GM12878 (cell line): ENCODE results near the gene ZMIZ1. TPM values are rescaled to one million over a fixed set of nuclear protein-coding genes. Genes with fewer than 3 reads are reported as not detected.

Experiments
- CHD1 ChIP-seq: IDR thresholded peaks from 2 replicates; pipeline ENCODE4 v1.6.1; 2012; ENCODE audit warnings: low read depth, low read length, improper control_type of control experiment
- DPF2 ChIP-seq: fragments of 450-650 bp; IDR thresholded peaks from 2 replicates; pipeline ENCODE4 v1.6.1; 2017; ENCODE audit warnings: mild to moderate bottlenecking
- EZH2 ChIP-seq: IDR thresholded peaks from 2 replicates; pipeline ENCODE4 v1.6.1; 2012; ENCODE audit warnings: low read depth, mild to moderate bottlenecking, control low read depth, inconsistent platforms, low read length, borderline replicate concordance; ENCODE audit not compliant: control insufficient read depth
- IKZF2 ChIP-seq, 2 experiments: fragments of 450-650 bp; IDR thresholded peaks; 2 replicates each; pipeline ENCODE4 v1.6.1; 2017; ENCODE audit warnings: mild to moderate bottlenecking in 2 of 2, moderate library complexity in 2 of 2
- JUNB ChIP-seq: IDR thresholded peaks from 2 replicates; pipeline ENCODE4 v1.6.1; 2016; ENCODE audit warnings: antibody characterized with exemption, mild to moderate bottlenecking
- NFXL1 ChIP-seq: fragments of 450-650 bp; IDR thresholded peaks from 2 replicates; pipeline ENCODE4 v1.6.1; 2017; ENCODE audit warnings: antibody characterized with exemption, mild to moderate bottlenecking, borderline replicate concordance
- PAX5 ChIP-seq: IDR thresholded peaks from 2 replicates; pipeline ENCODE4 v1.6.1; 2011; ENCODE audit warnings: low read depth, low read length, borderline replicate concordance
- PAX8 ChIP-seq: fragments of 450-650 bp; IDR thresholded peaks from 2 replicates; pipeline ENCODE4 v1.6.1; 2017; ENCODE audit warnings: mild to moderate bottlenecking, moderate library complexity
- PML ChIP-seq: IDR thresholded peaks from 2 replicates; pipeline ENCODE4 v1.6.1; 2012; ENCODE audit warnings: low read length, inconsistent platforms
- SIX5 ChIP-seq: IDR thresholded peaks from 2 replicates; pipeline ENCODE4 v1.6.1; 2011; ENCODE audit warnings: mild to moderate bottlenecking, low read depth, low read length, moderate library complexity; ENCODE audit not compliant: severe bottlenecking
- SREBF2 ChIP-seq: IDR thresholded peaks from 2 replicates; pipeline ENCODE4 v1.6.1; 2012; ENCODE audit warnings: mild to moderate bottlenecking, low read length
- polyA plus RNA-seq, 11 experiments: library from polyadenylated mRNA; depleted of rRNA in 4 of 11; unstranded in 6 of 11; stranded (reverse) in 5 of 11; fragments of >200 nt; fragmentation: Nextera tagmentation in 4 of 11; fragmentation: Illumina TruSeq in 1 of 11; extraction: Ambion mirVana in 4 of 11; extraction: Trizol in 1 of 11; gene quantifications; 1 replicate in 1 of 11; 2 replicates in 10 of 11; pipeline versions ENCODE4 v1.2.1 to v1.2.3, GENCODE V29; 2011 to 2016; ENCODE audit warnings: inconsistent platforms in 2 of 11, missing spikeins in 2 of 11, low read depth in 1 of 11
- total RNA-seq, 4 experiments: library from RNA; depleted of rRNA in 3 of 4; stranded (reverse); fragments of >200 nt in 3 of 4; fragmentation: Illumina TruSeq in 1 of 4; extraction: Trizol in 1 of 4; gene quantifications; 2 replicates each; pipeline versions ENCODE4 v1.2.1 to v1.2.3, GENCODE V29; 2013 to 2021
- TF ChIP-seq, protein P1 (sequence below): fragments of 450-650 bp; formaldehyde crosslinking; IDR thresholded peaks from 2 replicates; pipeline ENCODE4 v1.5.0; 2022; ENCODE audit warnings: mild to moderate bottlenecking, missing genetic modification characterization
- TF ChIP-seq, protein P2 (sequence below): IDR thresholded peaks from 2 replicates; pipeline ENCODE4 v1.6.1; 2011; ENCODE audit warnings: borderline replicate concordance, low read depth, mild to moderate bottlenecking, moderate library complexity, low read length; ENCODE audit not compliant: insufficient read depth, poor library complexity, severe bottlenecking
- TF ChIP-seq, protein P3 (sequence below): IDR thresholded peaks from 2 replicates; pipeline ENCODE4 v1.6.1; 2011; ENCODE audit warnings: low read depth, mild to moderate bottlenecking, low read length, moderate library complexity, borderline replicate concordance; ENCODE audit errors: extremely low read depth
- TF ChIP-seq, protein P4 (sequence below): fragments of 450-650 bp; conservative IDR thresholded peaks from 2 replicates; pipeline ENCODE4 v1.6.1; 2017; ENCODE audit warnings: mild to moderate bottlenecking, moderate library complexity
- TF ChIP-seq, protein P5 (sequence below): fragments of 450-650 bp; IDR thresholded peaks from 2 replicates; pipeline ENCODE4 v1.6.1; 2017; ENCODE audit warnings: low read depth, mild to moderate bottlenecking, moderate library complexity
- TF ChIP-seq, protein P6 (sequence below): IDR thresholded peaks from 2 replicates; pipeline ENCODE4 v1.6.1; 2011; ENCODE audit warnings: mild to moderate bottlenecking, low read depth, low read length, moderate library complexity; ENCODE audit not compliant: insufficient replicate concordance
- TF ChIP-seq, protein P7 (sequence below): IDR thresholded peaks from 2 replicates; pipeline ENCODE4 v1.6.1; 2012; ENCODE audit warnings: low read depth, low read length, improper control_type of control experiment

The ZMIZ1 gene
- total and polyA plus RNA-seq, 10 of the 15 experiments (the other 5 are each of a cell fraction or from before 2014, with no cell fraction given) = 3.1 to 82.3 (median 14.9) TPM

DNA sequence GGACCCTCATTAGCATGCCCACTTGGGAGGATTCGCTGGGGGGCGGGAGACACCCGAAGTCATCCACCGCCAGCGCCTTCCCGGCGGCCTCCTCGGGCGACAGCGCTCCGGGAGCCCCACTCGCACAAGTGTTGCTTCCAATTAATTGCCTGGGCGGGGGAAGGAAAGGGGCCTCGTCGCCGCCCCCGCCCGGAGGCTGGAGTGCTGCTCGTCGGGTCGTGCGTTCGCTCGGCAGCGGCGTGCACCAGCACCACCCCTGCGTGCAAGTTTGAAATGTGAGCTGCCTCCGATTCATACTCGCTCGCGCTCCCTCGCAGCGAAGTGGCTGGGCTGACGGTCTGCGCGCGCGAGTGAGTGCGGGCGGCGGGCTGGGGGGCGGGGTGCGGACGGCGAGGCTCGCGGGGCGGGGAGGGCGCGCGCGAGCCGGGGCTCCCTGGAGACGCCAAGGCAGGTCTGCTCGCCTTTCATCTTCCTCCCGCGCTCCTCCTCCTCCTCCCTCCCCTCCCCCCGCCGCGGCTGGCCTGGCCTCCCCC is 173.9 kb downstream of the ZMIZ1 start (continued):
- TF ChIP-seq, protein P1, sequence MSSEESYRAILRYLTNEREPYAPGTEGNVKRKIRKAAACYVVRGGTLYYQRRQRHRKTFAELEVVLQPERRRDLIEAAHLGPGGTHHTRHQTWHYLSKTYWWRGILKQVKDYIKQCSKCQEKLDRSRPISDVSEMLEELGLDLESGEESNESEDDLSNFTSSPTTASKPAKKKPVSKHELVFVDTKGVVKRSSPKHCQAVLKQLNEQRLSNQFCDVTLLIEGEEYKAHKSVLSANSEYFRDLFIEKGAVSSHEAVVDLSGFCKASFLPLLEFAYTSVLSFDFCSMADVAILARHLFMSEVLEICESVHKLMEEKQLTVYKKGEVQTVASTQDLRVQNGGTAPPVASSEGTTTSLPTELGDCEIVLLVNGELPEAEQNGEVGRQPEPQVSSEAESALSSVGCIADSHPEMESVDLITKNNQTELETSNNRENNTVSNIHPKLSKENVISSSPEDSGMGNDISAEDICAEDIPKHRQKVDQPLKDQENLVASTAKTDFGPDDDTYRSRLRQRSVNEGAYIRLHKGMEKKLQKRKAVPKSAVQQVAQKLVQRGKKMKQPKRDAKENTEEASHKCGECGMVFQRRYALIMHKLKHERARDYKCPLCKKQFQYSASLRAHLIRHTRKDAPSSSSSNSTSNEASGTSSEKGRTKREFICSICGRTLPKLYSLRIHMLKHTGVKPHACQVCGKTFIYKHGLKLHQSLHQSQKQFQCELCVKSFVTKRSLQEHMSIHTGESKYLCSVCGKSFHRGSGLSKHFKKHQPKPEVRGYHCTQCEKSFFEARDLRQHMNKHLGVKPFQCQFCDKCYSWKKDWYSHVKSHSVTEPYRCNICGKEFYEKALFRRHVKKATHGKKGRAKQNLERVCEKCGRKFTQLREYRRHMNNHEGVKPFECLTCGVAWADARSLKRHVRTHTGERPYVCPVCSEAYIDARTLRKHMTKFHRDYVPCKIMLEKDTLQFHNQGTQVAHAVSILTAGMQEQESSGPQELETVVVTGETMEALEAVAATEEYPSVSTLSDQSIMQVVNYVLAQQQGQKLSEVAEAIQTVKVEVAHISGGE (CRISPR knock-in tag) = no peak
- TF ChIP-seq, protein P2, sequence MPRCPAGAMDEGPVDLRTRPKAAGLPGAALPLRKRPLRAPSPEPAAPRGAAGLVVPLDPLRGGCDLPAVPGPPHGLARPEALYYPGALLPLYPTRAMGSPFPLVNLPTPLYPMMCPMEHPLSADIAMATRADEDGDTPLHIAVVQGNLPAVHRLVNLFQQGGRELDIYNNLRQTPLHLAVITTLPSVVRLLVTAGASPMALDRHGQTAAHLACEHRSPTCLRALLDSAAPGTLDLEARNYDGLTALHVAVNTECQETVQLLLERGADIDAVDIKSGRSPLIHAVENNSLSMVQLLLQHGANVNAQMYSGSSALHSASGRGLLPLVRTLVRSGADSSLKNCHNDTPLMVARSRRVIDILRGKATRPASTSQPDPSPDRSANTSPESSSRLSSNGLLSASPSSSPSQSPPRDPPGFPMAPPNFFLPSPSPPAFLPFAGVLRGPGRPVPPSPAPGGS = no peak
- 0 out of 2 replicates have a peak, but pooled peaks have one; percentile 26 for TF ChIP-seq PAX5
- no peak for TF ChIP-seq SIX5
- TF ChIP-seq, protein P3, sequence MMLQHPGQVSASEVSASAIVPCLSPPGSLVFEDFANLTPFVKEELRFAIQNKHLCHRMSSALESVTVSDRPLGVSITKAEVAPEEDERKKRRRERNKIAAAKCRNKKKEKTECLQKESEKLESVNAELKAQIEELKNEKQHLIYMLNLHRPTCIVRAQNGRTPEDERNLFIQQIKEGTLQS = no peak
- no peak for TF ChIP-seq NFXL1
- no peak; a peak in 2 of 4 replicates for TF ChIP-seq IKZF2 (IDR thresholded peaks at IDR 0.05)
- TF ChIP-seq, protein P4, sequence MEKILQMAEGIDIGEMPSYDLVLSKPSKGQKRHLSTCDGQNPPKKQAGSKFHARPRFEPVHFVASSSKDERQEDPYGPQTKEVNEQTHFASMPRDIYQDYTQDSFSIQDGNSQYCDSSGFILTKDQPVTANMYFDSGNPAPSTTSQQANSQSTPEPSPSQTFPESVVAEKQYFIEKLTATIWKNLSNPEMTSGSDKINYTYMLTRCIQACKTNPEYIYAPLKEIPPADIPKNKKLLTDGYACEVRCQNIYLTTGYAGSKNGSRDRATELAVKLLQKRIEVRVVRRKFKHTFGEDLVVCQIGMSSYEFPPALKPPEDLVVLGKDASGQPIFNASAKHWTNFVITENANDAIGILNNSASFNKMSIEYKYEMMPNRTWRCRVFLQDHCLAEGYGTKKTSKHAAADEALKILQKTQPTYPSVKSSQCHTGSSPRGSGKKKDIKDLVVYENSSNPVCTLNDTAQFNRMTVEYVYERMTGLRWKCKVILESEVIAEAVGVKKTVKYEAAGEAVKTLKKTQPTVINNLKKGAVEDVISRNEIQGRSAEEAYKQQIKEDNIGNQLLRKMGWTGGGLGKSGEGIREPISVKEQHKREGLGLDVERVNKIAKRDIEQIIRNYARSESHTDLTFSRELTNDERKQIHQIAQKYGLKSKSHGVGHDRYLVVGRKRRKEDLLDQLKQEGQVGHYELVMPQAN = peak; percentile 60
- TF ChIP-seq, protein P5, sequence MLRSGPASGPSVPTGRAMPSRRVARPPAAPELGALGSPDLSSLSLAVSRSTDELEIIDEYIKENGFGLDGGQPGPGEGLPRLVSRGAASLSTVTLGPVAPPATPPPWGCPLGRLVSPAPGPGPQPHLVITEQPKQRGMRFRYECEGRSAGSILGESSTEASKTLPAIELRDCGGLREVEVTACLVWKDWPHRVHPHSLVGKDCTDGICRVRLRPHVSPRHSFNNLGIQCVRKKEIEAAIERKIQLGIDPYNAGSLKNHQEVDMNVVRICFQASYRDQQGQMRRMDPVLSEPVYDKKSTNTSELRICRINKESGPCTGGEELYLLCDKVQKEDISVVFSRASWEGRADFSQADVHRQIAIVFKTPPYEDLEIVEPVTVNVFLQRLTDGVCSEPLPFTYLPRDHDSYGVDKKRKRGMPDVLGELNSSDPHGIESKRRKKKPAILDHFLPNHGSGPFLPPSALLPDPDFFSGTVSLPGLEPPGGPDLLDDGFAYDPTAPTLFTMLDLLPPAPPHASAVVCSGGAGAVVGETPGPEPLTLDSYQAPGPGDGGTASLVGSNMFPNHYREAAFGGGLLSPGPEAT = no peak
- TF ChIP-seq EZH2 = no peak
- no peak for TF ChIP-seq PML
- TF ChIP-seq PAX8 = no peak
- no peak for TF ChIP-seq JUNB
- TF ChIP-seq CHD1 = 0 out of 2 replicates have a peak, but pooled peaks have one; percentile 66
- no peak for TF ChIP-seq SREBF2
- TF ChIP-seq, protein P6, sequence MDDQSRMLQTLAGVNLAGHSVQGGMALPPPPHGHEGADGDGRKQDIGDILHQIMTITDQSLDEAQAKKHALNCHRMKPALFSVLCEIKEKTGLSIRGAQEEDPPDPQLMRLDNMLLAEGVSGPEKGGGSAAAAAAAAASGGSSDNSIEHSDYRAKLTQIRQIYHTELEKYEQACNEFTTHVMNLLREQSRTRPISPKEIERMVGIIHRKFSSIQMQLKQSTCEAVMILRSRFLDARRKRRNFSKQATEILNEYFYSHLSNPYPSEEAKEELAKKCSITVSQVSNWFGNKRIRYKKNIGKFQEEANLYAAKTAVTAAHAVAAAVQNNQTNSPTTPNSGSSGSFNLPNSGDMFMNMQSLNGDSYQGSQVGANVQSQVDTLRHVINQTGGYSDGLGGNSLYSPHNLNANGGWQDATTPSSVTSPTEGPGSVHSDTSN = no peak
- TF ChIP-seq, protein P7, sequence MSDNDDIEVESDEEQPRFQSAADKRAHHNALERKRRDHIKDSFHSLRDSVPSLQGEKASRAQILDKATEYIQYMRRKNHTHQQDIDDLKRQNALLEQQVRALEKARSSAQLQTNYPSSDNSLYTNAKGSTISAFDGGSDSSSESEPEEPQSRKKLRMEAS = no peak; the same call in 1 of the 2 replicates
- TF ChIP-seq DPF2 = peak; percentile 54; the same call in 1 of the 2 replicates
